COR-L47 (cell line): ENCODE measurements around the gene MED12.
A peak's percentile ranks its signal among the peaks of the same experiment; 100 is the strongest.

Source experiments
- DNase-seq: peaks from one replicate; lab custom pipeline; 2025; lab: John Stamatoyannopoulos, UW

The MED12 gene

DNA sequence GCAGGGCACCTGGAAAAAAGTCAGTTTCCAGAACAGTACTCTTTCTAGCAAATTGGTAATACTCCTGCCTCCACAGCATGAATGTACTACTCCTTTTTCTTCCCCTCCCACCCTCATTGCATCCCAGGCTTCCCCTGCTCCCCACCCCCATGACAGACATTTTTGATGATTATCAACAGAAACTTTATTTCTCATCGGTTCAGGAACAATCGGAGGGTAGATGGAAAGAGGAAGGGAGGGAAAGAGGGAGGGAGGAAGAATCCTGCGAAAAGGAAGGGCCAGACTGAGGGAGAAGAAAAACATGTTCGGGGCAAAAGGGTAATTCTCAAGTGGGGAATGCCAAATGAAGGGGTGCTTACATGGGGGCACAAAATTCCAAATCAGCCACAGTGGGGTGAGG, 11.2 kb upstream of the MED12 start:
- DNase-seq = no peak

- DNase-seq = no peak
Measured at GRCh38 chrX:71107762-71108360, 10.5 kb upstream of the MED12 start.

GRCh38 chrX:71109051-71109450, 9.3 kb upstream of the MED12 start:
- no peak for DNase-seq

DNA sequence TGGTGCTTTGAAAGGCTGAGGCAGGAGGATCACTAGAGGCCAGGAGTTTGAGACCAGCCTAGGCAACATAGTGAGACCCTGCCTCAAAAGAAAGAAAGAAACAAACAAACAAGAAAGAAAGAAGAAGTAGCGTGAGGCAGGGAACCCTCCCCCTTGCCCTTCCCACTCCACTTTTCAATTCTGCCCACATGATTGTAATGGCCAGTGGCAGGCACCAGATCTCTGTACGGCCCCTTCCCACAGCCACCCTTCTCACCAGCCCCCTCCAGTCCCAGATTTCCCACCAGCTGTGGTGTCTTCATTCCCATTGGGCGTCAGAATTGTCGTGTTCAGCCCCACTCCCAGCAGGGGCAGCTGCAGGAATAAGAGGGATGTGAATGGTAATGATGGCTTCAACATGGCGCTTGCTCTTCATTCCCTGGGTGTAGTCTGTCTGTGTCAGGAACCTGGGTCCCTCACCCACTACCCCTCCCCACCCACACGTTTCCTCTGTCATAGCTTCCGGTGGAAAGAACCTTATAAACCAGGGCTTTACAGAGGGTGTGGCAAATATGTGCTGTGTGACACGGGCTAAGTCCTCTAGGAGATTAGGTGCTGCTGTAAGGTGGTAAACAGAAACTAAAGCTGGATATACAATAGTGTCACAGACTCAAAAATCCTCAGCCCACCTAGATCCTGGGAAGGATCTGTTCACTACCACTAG, 7.1 kb upstream of the MED12 start, which contains the start of gene IL2RG:
Gene IL2RG (minus strand): TSS at position 437 of the 703 bp plus-strand sequence. CDS start 38 bp downstream, at position 399.
- no peak for DNase-seq

DNA sequence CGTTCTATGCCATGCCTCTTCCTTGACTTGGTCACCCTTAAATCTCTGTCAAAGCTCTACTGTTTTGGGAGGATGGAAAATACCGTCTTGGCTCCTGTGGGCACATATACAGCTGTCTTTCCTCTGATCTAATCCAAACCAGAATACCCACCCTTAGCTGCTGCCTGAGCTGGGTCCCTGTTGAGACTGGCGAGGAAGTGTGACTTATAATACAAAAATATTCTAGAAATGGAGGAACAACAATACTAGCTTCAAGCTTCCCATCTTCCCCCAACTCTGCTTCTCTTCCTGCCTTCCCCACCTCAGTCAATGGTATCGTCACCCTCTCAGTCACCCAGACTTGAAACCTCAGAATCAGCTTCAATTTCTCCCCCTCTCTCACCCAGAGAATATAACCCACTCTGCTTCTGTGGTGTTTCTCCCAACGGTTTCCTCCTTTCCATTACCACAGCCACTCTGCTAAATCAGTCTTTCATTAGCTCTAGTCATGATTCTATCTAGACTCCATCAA, 6.4 kb upstream of the MED12 start:
- DNase-seq = no peak

DNA sequence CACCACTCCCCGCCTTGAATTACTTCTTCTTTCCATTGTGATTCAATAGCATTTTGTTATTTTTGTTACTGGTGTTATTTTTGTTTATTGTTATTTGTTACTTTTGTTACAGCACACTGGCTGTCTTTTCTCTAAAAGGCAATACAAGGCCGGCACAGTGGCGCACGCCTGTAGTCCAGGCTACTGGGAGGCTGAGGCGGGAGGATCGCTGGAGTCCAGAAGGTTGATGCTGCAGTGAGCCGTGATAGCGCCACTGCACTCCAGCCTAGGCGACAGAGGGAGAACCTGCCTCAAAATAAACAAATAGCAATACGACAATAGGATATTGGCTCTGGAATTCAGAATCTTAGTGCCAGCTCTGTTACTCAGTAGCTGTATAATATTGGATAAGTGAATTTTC, 1.0 kb upstream of the MED12 start:
- no peak for DNase-seq

- no peak for DNase-seq
Measured at GRCh38 chrX:71118985-71119535, 664 bp downstream of the MED12 start.

GRCh38 chrX:71128166-71128833, 9.9 kb downstream of the MED12 start:
- no peak for DNase-seq

- no peak for DNase-seq
Measured at GRCh38 chrX:71128915-71129765, 10.7 kb downstream of the MED12 start.

GRCh38 chrX:71131510-71131909, 13.1 kb downstream of the MED12 start:
- DNase-seq = no peak

- no peak for DNase-seq
Measured at GRCh38 chrX:71140440-71140839, 22.0 kb downstream of the MED12 start.

GRCh38 chrX:71143508-71143907, 25.1 kb downstream of the MED12 start:
- no peak for DNase-seq

DNA sequence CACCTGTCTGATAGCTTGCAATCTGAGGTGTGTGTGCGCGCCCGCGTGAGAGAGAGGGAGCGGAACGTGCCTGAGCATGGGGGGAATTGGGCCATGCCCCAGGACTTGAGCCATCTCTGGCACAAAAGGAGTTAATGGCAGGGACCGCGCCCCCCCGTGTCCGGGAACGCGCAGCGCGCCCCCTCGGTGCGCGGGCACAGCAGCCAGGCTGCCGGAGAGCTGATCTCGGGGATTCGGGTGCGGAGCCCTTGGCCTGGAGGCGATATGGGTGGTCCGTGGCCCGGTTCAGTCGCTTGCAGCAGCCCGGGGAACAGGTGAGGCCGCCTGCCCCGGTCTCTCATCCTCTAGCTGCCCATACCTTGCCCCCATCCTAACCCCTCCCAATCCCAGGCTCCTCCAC, 26.3 kb downstream of the MED12 start, which contains the start of gene NLGN3:
Gene NLGN3 (plus strand): TSS at position 191 of the 400 bp plus-strand sequence. CDS start 2,909 bp downstream, outside the sequence.
- no peak for DNase-seq

DNA sequence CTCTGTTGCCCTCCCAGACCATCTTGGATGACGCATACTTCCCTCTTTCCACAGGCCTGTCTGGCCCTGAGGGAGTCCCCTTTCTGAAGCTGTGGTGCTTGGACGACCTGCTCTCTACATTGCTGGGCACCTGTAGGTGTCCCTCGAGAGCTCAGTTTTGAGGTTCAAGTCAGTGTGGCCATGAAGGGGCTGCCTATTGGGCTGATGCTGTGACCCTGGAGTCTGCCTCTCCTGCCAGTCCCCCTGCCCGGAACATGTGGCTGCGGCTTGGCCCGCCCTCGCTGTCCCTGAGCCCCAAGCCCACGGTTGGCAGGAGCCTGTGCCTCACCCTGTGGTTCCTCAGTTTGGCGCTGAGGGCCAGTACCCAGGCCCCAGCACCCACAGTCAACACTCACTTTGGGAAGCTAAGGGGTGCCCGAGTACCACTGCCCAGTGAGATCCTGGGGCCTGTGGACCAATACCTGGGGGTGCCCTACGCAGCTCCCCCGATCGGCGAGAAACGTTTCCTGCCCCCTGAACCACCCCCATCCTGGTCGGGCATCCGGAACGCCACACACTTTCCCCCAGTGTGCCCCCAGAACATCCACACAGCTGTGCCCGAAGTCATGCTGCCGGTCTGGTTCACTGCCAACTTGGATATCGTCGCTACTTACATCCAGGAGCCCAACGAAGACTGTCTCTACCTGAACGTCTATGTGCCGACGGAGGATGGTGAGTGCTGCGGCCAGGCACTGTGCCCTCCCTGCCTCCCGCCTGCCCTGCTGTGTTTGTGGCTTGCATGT, 29.3 kb downstream of the MED12 start:
- DNase-seq = no peak

DNA sequence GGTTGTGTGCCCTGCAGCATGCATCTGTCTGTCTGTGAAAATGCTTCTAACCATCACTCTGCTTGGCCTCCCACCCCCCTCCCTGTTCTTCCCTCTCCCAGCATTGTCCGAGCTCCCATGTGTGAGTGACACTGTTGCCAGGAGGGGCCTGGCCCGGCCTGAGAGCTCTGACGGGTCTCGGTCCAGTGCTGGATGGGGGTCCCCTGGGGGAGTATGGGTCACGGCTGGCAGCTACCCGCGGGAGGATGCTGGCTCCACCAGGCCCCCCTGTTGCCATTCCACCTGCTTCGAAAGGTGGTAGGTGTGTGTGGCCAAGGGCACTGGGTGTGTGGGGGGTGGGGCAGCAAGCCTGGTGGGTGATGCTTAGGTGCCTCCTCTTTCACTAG, 29.9 kb downstream of the MED12 start:
- DNase-seq = no peak

DNA sequence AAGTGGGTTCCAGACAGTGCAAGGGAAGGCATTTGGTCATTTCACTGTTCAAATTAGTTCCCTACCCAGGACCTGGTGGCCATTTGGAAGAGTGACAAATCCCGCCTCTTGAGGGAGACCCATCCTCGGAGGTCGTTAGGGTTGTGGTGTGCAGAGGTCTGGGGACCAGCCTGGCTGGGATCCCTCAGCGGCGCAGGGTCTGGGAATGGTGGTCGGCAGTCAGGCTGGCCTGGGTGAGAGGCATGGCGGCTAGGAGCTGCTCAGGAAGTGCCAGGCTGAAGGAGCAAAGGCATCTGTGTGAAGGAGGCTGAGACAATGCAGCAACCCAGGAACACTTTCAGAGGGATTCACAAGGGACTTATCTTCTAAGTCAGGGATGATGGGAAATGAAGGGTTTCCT, 33.0 kb downstream of the MED12 start:
- DNase-seq = no peak

GRCh38 chrX:71154196-71154595, 35.8 kb downstream of the MED12 start:
- DNase-seq = no peak

DNA sequence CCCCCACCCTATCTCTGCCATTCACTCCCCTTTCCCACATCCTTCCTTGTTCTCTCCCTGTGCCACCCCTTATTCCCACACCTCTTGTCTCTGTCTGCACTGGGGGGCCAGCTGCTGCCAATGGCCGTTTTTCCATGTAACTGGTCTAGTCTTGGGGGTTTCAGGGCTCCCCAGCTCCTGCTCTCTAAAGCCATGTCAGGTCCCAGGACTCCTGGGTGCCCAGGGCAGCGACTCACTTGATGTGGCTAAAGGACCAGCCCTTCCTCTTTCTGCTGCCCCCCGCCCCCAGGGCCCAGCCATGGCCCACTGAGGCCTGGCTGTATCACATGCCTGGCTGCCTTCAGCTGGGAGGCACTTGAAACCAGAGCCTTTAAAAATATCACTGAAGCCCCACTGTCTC, 36.2 kb downstream of the MED12 start:
- DNase-seq = no peak

DNA sequence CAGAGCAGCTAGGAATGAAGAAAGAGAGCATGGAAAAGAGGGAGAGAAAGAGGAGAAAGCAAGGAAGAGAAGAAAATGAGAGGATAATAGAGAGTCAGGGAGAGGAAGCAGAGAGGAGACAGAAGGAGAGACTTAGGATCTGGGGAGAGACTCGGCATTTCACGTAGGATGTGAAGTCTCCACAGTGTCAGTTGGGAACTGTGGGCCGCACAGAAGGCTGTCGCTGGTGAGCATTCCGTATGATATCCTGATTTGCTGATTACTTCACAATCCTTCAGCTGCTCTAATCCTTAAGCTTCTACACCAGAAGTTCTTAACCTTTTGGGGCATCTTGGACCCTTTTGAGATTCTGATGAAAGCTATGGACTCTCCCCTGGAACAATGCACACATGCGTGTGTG, 40.2 kb downstream of the MED12 start:
- DNase-seq = no peak

GRCh38 chrX:71159335-71159734, 40.9 kb downstream of the MED12 start:
- DNase-seq = no peak

- peak; percentile 6 for DNase-seq
Measured at GRCh38 chrX:71160475-71160874, 42.1 kb downstream of the MED12 start.
